Right atrium auricular region (tissue), 2 donors: ENCODE data around the gene WNT7A. TPM values are rescaled to one million over a fixed set of nuclear protein-coding genes. Genes with fewer than 3 reads are reported as not detected.

Experiments used
- DNase-seq: peaks from one replicate; pipeline ENCODE4 v3.0.0-alpha.2; 2019; ENCODE audit warnings: low spot score
- H3K27ac ChIP-seq, 2 donors: fragments of 200-600 bp; sonication (generic); 1 replicate in 1 of 2; 2 replicates in 1 of 2; pipeline ENCODE4 v1.5.1; 2016 to 2019
- H3K27me3 ChIP-seq, 2 donors: fragments of 200-600 bp; sonication (generic); one replicate each; pipeline versions ENCODE4 v1.5.1 to v1.6.0; 2017 to 2019
- H3K36me3 ChIP-seq: fragments of 200-600 bp; sonication (generic); one replicate; pipeline ENCODE4 v1.5.1; 2016
- H3K4me1 ChIP-seq, 2 donors: fragments of 200-600 bp; sonication (generic); one replicate each; pipeline versions ENCODE4 v1.5.1 to v1.6.0; 2017 to 2019
- H3K4me3 ChIP-seq, 2 donors: fragments of 200-600 bp; sonication (generic); 1 replicate in 1 of 2; 2 replicates in 1 of 2; pipeline ENCODE4 v1.5.1; 2017 to 2019; ENCODE audit warnings: mild to moderate bottlenecking in 1 of 2, moderate library complexity in 1 of 2
- H3K9me3 ChIP-seq, 2 donors: fragments of 200-600 bp; sonication (generic); one replicate each; pipeline ENCODE4 v1.5.1; 2019
- CTCF ChIP-seq, 2 donors: fragments of 200-600 bp; sonication (generic); IDR thresholded peaks; one replicate each; pipeline ENCODE4 v1.5.1; 2019; ENCODE audit warnings: antibody characterized with exemption in 2 of 2
- total RNA-seq, 2 donors: library from RNA; depleted of rRNA; stranded (reverse); fragments of >200 nt; gene quantifications; one replicate each; pipeline ENCODE4 v1.1.0, GENCODE V29; 2016

The WNT7A gene
- total RNA-seq, 2 donors from 2014 or later, result not detected

- no peak overlapping the region for H3K27ac ChIP-seq
- H3K9me3 ChIP-seq, result peaks cover 0 to 3% of the 10 kb centered on the region in 2 donors
- no peaks in the 10 kb centered on the region for H3K4me1 ChIP-seq
- no peak overlapping the region for H3K4me3 ChIP-seq
- no peaks in the 10 kb centered on the region for H3K27me3 ChIP-seq
- DNase-seq, result no peak
- H3K36me3 ChIP-seq, result no peaks in the 10 kb centered on the region
- TF ChIP-seq CTCF (IDR thresholded peaks at IDR 0.05), result no peak
Measured at GRCh38 chr3:13801361-13802204, 78.3 kb downstream of the WNT7A start.

- no peak overlapping the region for H3K4me3 ChIP-seq
- H3K27ac ChIP-seq, result no peak overlapping the region
- H3K4me1 ChIP-seq, result no peaks in the 10 kb centered on the region
- TF ChIP-seq CTCF (IDR thresholded peaks at IDR 0.05), result no peak
- no peak for DNase-seq
- no peaks in the 10 kb centered on the region for H3K27me3 ChIP-seq
- no peaks in the 10 kb centered on the region for H3K9me3 ChIP-seq
- H3K36me3 ChIP-seq, result no peaks in the 10 kb centered on the region
Measured at GRCh38 chr3:13800064-13800463, 79.8 kb downstream of the WNT7A start.

GRCh38 chr3:13798401-13798800 lies 81.5 kb downstream of the WNT7A start:
- TF ChIP-seq CTCF (IDR thresholded peaks at IDR 0.05), result no peak
- no peak overlapping the region for H3K27ac ChIP-seq
- H3K27me3 ChIP-seq, result no peaks in the 10 kb centered on the region
- no peak overlapping the region for H3K4me3 ChIP-seq
- DNase-seq, result no peak
- no peaks in the 10 kb centered on the region for H3K4me1 ChIP-seq
- no peaks in the 10 kb centered on the region for H3K36me3 ChIP-seq
- no peaks in the 10 kb centered on the region for H3K9me3 ChIP-seq

- Histone ChIP-seq H3K4me3 (no peak overlapping the region), H3K36me3 (no peaks in the 10 kb centered on the region), H3K27ac (no peak overlapping the region), H3K4me1 (no peaks in the 10 kb centered on the region), H3K27me3 (no peaks in the 10 kb centered on the region), H3K9me3 (no peaks in the 10 kb centered on the region)
- no peak for DNase-seq
- TF ChIP-seq CTCF (IDR thresholded peaks at IDR 0.05), result no peak
Measured at GRCh38 chr3:13796701-13797460, 83.0 kb downstream of the WNT7A start.

GRCh38 chr3:13795816-13796215 lies 84.1 kb downstream of the WNT7A start:
- Histone ChIP-seq H3K36me3 (no peaks in the 10 kb centered on the region), H3K27me3 (no peaks in the 10 kb centered on the region), H3K27ac (no peak overlapping the region), H3K9me3 (no peaks in the 10 kb centered on the region), H3K4me1 (no peaks in the 10 kb centered on the region), H3K4me3 (no peak overlapping the region)
- TF ChIP-seq CTCF (IDR thresholded peaks at IDR 0.05), result no peak
- DNase-seq, result no peak
